G401.6 (cell line): ENCODE results near the gene GPD1L.
"Not testable (repeated sequence)": the region's sequence is repeated elsewhere in the genome, so short reads cannot be mapped to it uniquely, and the experiment has no call there.

Experiments
- FAIRE-seq: peaks from 2 replicates; lab custom pipeline; 2012; peaks lifted over from hg19 to GRCh38; lab: Jason Lieb, UNC

Gene GPD1L

DNA sequence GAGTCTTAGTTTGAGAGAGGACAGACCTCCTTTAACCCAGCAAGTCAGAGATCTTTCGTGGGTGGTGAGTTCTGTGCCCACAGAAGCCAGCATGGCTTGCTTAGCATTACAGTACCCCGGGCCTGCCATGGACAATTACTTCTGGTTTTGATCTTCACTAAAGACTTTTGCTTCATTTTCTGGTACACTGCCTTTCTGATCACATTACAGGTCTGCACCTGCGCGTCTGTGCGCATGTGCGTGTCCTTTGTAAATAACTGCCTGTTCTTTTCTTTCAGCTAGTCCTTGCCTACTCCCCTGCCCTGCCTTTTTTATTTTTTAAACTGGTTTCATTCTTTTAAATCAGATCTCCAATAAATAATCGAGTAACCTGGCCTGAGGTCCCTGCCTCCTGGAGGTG lies 74.9 kb downstream of the GPD1L start:
- no peak for FAIRE-seq

DNA sequence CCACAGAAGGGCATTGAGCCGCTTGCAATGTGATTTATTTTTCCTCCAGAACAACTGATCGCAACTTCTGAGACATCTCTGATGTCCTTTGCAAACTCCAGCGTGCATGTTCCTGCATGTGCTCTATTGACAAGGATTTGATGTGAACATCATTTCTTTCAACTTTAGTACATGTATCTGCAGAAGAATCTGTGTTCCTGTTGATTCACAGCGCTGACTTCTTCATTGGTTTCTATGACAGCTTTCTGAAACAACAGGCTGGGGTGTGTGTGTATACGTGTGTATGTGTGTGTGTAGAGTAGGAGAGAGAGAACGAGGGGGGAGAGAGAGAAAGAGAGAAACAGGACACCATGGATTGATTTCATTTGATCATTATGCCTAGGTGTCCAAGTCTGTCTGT lies 75.4 kb downstream of the GPD1L start:
- FAIRE-seq = no peak

DNA sequence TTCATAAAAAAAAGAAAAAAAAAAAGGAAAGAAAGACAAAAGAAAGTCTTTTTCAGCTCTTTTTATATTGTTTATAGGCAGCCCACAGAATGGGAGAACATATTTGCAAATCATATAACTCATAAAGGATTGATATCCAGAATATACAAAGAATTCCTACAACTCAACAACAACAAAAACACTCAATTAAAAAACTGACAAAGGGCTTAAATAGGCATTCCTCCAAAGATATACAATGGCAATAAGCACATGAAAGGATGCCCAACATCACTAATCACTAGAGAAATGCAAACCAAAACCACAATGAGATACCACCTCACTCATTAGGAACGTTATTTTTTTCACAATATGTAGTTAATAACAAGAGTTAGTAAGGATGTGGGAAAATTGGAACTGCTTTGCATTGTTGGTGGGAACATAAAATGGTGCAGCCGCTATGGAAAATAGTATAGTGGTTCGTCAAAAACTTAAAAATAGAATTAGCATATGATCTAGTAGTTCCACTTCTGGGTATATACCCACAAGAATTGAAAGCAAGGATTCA lies 77.8 kb downstream of the GPD1L start:
- no peak for FAIRE-seq

GRCh38 chr3:32186097-32186496 lies 79.7 kb downstream of the GPD1L start:
- FAIRE-seq = no peak

DNA sequence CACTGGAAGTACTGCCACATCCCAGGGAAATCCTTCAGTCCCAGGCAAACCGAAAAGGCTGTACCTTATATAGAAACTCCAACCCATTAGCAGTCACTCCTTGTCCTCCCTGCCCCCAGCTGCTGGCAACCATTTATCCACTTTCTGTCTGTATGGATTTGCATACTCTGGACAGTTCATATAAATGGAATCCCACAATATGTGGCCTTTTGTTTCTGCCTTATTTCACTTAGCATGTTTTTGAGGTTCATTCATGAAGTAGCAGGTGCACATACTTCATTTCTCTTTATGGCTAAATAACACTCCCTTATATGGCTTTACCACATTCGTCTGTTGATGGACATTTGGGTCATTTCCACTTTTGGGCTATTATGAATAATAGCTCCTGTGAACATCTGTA lies 80.5 kb downstream of the GPD1L start:
- FAIRE-seq = no peak

GRCh38 chr3:32189693-32190092 lies 83.3 kb downstream of the GPD1L start:
- no peak for FAIRE-seq

DNA sequence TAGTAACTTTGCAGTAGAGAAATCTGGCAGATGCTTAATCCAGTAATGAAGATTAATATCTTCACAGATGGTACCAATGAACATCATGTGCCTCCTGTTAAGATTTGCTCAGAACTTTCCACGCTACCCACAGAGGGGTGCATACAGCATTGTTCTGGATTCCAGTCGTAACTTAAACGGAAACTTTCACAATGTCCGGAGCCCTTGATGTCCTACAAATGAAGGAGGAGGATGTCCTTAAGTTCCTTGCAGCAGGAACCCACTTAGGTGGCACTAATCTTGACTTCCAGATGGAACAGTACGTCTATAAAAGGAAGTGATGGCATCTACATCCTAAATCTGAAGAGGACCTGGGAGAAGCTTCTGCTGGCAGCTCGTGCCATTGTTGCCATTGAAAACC lies 84.1 kb downstream of the GPD1L start:
- not testable (repeated sequence) for FAIRE-seq

- FAIRE-seq = no peak
Measured at GRCh38 chr3:32193101-32193500, 86.7 kb downstream of the GPD1L start.

DNA sequence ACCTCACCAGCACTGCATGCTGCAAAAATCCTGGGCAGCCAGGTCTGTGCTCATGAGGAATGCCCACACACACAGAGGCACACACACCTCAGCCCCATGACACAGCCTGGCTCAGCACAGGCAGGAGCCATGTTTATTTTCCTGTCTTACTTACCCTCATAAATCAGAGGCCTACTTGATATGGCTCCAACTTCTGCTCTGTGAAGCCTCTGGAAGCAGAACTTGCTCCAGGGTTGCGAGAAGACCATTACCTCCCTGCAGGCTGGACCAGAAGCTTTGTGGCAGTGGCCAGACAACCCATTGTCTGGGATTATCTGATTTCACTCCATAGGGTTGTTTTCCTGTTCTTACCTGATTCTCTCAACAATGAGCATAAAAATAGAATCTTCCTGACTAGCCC lies 88.2 kb downstream of the GPD1L start:
- no peak for FAIRE-seq

- no peak for FAIRE-seq
Measured at GRCh38 chr3:32195995-32196540, 89.6 kb downstream of the GPD1L start.

- FAIRE-seq = no peak
Measured at GRCh38 chr3:32197991-32198390, 91.6 kb downstream of the GPD1L start.

DNA sequence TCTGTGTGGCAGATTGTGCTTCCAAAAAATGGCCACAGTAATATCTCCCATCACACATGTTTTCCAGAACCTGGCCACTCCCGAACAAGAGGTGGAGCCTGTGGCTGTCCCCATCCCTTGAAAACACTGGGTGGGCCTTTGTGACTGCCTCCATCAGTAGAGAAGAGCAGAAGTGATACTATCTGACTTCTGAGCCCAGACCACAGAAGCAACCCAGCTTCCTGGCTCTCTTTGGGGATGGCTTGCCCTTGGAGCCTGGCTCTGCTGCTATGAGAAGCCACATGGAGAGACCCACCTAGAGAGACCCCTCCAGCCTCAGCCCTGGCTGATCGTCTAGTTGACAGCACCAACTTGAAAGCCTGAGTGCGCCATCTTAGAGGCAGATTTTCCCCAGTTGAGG lies 92.3 kb downstream of the GPD1L start:
- no peak for FAIRE-seq

- no peak for FAIRE-seq
Measured at GRCh38 chr3:32200490-32200889, 94.1 kb downstream of the GPD1L start.

DNA sequence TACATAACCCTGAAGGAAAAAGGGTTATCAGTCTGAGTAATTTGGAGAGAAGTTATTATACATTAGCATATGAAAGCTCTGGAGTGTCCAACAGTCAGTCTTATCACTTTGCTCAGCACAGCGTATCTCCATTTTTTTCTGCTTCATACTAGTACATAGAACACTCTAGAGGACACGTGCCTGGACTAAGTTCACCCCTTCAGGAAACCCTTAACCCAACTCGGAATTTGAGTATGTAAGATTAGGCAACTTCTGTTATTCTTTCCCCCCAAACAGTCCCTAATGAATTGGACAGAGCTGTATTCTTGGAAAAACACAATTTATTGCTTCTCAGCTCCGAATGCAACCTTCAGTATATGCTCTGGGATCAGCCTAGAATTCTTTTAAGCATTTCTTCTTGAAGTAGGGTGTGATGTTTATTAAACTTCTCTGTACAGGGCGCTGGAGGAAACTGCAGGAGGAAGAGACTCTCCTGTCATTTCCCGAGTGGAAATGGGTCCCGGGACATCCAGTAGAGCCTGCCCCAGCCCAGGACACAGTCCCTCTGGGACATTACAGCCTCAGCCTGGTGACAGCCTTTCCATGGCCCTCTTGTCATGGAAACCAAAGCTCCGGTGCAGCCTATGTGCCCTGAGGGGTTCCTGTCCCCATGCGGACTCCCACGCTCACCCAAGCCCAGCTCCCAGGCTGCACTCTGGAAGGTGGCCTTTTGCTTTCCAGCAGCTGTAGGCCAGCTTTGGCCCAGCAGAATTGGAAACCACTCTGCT lies 94.8 kb downstream of the GPD1L start:
- FAIRE-seq = no peak

GRCh38 chr3:32202496-32202895 lies 96.1 kb downstream of the GPD1L start:
- no peak for FAIRE-seq

DNA sequence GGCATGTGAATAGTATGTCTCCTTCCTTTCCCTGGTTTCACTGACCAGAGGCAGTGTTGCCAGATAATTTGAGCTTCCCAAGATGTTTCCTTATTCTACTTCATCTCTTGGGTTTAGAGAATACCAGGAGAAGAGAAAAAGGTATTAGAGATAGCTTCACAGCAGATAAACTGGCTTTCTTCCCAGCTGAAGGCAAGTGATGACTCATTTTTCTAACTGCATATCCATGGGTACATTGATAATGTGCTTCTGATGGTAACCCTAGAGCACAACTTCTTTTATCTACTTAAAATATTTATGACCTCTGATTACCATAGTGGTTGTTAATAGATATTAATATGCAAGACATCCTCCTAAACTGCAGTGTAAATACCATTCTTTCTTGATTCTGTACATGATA lies 97.4 kb downstream of the GPD1L start:
- no peak for FAIRE-seq

DNA sequence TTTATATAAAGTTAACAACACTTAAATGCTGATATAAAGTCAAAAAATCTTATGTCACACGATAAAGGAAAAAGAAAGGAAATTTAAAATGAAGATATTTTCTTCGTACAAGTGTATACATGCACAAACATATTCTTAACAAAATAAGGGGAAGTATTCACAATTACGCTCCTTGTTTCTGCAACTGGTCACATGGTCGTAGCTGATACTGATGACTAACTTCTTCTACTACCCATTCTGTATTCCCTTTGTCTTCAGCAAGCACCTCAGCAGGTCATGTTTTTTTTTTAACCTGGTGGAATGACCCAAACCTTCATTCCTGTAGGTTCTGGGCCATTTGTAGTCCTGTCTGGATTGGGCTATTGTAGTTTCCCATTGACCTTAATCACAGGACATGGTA lies 102.0 kb downstream of the GPD1L start:
- peak; percentile 3 for FAIRE-seq

GRCh38 chr3:32215185-32215584 lies 108.8 kb downstream of the GPD1L start:
- no peak for FAIRE-seq

GRCh38 chr3:32216172-32216783 lies 109.9 kb downstream of the GPD1L start:
- FAIRE-seq = no peak

- no peak for FAIRE-seq
Measured at GRCh38 chr3:32217339-32217738, 110.9 kb downstream of the GPD1L start.
